HepG2 (cell line): ENCODE measurements around the gene BOD1L1. TPM values are rescaled to one million over a fixed set of nuclear protein-coding genes. Genes with fewer than 3 reads are reported as not detected.

Source experiments
- ATAC-seq: fragments of 200-7000 bp; cut with Tn5 transposase; 3 replicates; pipeline ENCODE4 v1.9.1; 2020; ENCODE audit warnings: mild to moderate bottlenecking, moderate library complexity
- BruUV-seq: library from RNA; stranded (reverse); fragments of 400-500 nt; replicated peaks from 2 replicates; lab custom pipeline; 2021; lab: Mats Ljungman, UMichigan
- CTCF ChIA-PET: fragments of 300-600 bp; formaldehyde crosslinking; extraction: SDS; loops from one replicate; lab custom pipeline; 2021; ENCODE audit warnings: low total read pairs, inconsistent platforms, low intra/inter-chr PET ratio; lab: Yijun Ruan, JAX
- POLR2A ChIA-PET: fragments of 350-600 bp; sonication (Branson Sonifier 250); formaldehyde crosslinking; loops from one replicate; lab custom pipeline; 2020; ENCODE audit warnings: antibody characterized with exemption, inconsistent platforms; lab: Yijun Ruan, JAX
- DNase-seq: peaks from one replicate; pipeline ENCODE4 v3.0.0-alpha.2; 2015; ENCODE audit warnings: low spot score
- FAIRE-seq: peaks from 3 replicates; lab custom pipeline; 2011; peaks lifted over from hg19 to GRCh38; lab: Jason Lieb, UNC
- H2AFZ ChIP-seq: one replicate; pipeline ENCODE4 v1.6.1; 2011; ENCODE audit warnings: low read length, inconsistent platforms
- H3K27ac ChIP-seq: fragments of 300-600 bp; 3 replicates; pipeline ENCODE4 v1.8.0; 2011; ENCODE audit warnings: mixed run types, mild to moderate bottlenecking, mixed read lengths, low read length, inconsistent platforms; ENCODE audit not compliant: insufficient read depth; ENCODE audit errors: extremely low read length
- H3K27me3 ChIP-seq, 2 experiments: fragments of 200-600 bp in 1 of 2; 2 replicates in 1 of 2; 3 replicates in 1 of 2; pipeline versions ENCODE4 v1.6.0 to v1.8.0; 2011; ENCODE audit warnings: low read length in 2 of 2, mild to moderate bottlenecking in 2 of 2, moderate library complexity in 2 of 2, inconsistent platforms in 1 of 2; ENCODE audit not compliant: insufficient read depth in 2 of 2, control insufficient read depth in 1 of 2
- H3K36me3 ChIP-seq, 2 experiments: fragments of 200-600 bp in 1 of 2; replicated peaks in 1 of 2; 2 replicates in 1 of 2; 3 replicates in 1 of 2; pipeline versions ENCODE4 v1.5.1 to v1.8.0; 2011; ENCODE audit warnings: low read length in 2 of 2, inconsistent platforms in 1 of 2; ENCODE audit not compliant: insufficient read depth in 2 of 2, control insufficient read depth in 1 of 2
- H3K4me1 ChIP-seq: 2 replicates; pipeline ENCODE4 v1.5.1; 2012; ENCODE audit warnings: low read length, inconsistent platforms; ENCODE audit not compliant: insufficient read depth
- H3K4me2 ChIP-seq: 2 replicates; pipeline ENCODE4 v1.6.0; 2011; ENCODE audit warnings: low read depth, low read length, inconsistent platforms
- H3K4me3 ChIP-seq, 3 experiments: fragments of 200-600 bp in 1 of 3; sonication (generic), shearing (Covaris generic) in 1 of 3; replicated peaks in 1 of 3; 2 replicates each; pipeline ENCODE4 v1.5.1; 2011 to 2016; ENCODE audit warnings: low read length in 3 of 3, inconsistent platforms in 2 of 3, low read depth in 2 of 3, mild to moderate bottlenecking in 2 of 3, control low read depth in 1 of 3, mixed read lengths in 1 of 3; ENCODE audit not compliant: insufficient read depth in 1 of 3
- H3K79me2 ChIP-seq: one replicate; pipeline ENCODE4 v1.6.1; 2011; ENCODE audit warnings: low read length, inconsistent platforms; ENCODE audit not compliant: insufficient read depth
- H3K9ac ChIP-seq: 2 replicates; pipeline ENCODE4 v1.6.0; 2011; ENCODE audit warnings: mild to moderate bottlenecking, low read depth, low read length, inconsistent platforms; ENCODE audit not compliant: insufficient read depth
- H3K9me3 ChIP-seq: 2 replicates; pipeline ENCODE4 v1.5.1; 2012; ENCODE audit warnings: mild to moderate bottlenecking, low read length
- H4K20me1 ChIP-seq: 2 replicates; pipeline ENCODE4 v1.6.0; 2011; ENCODE audit warnings: inconsistent platforms, mild to moderate bottlenecking, low read length, moderate library complexity; ENCODE audit not compliant: insufficient read depth
- BHLHE40 ChIP-seq: IDR thresholded peaks from 2 replicates; pipeline ENCODE4 v1.6.1; 2011; ENCODE audit warnings: low read length, improper control_type of control experiment
- PITX1 ChIP-seq: sonication (generic); formaldehyde crosslinking; IDR thresholded peaks from 2 replicates; pipeline ENCODE4 v1.5.1; 2020; ENCODE audit warnings: mild to moderate bottlenecking, missing genetic modification reagents
- SYNCRIP ChIP-seq: fragments of 200-400 bp; formaldehyde crosslinking; IDR thresholded peaks from 2 replicates; pipeline ENCODE4 v1.6.1; 2018; ENCODE audit warnings: mild to moderate bottlenecking, low read depth, low read length; ENCODE audit not compliant: insufficient read depth
- ZNF234 ChIP-seq: sonication (generic); formaldehyde crosslinking; conservative IDR thresholded peaks from 2 replicates; pipeline ENCODE4 v1.5.1; 2020; ENCODE audit warnings: mild to moderate bottlenecking, missing genetic modification reagents
- ZNF260 ChIP-seq: sonication (generic); formaldehyde crosslinking; IDR thresholded peaks from 2 replicates; pipeline ENCODE4 v1.4.0; 2020; ENCODE audit warnings: missing genetic modification reagents, low read depth, mild to moderate bottlenecking, borderline replicate concordance
- ZNF317 ChIP-seq: sonication (generic); formaldehyde crosslinking; IDR thresholded peaks from 2 replicates; pipeline ENCODE4 v1.5.0; 2020; ENCODE audit warnings: mild to moderate bottlenecking, missing genetic modification reagents
- ZNF556 ChIP-seq: sonication (generic); formaldehyde crosslinking; IDR thresholded peaks from 2 replicates; pipeline ENCODE4 v1.4.0; 2020; ENCODE audit warnings: mild to moderate bottlenecking, missing genetic modification reagents, borderline replicate concordance
- WGBS: methylation state at CpG from one replicate; pipeline ENCODE4 v1.1.6; 2017; ENCODE audit warnings: low lambda C conversion rate; 5-methylcytosine and 5-hydroxymethylcytosine counted together
- in situ Hi-C: cut with HindIII; loops from 2 replicates; pipeline ENCODE4 v1.10.0; 2017; ENCODE audit warnings: low pct_unique_long_range_greater_than_20kb; ENCODE audit not compliant: extremely low pct_ligation_motif_present
- intact Hi-C: fragments of 100-400 bp; cut with micrococcal nuclease; formaldehyde crosslinking; loops from one replicate; pipeline ENCODE4 v1.10.0; 2022; ENCODE audit not compliant: unreplicated experiment
- polyA plus RNA-seq, 8 experiments: library from polyadenylated mRNA; depleted of rRNA in 3 of 8; stranded (reverse) in 7 of 8; unstranded in 1 of 8; fragments of >200 nt; fragmentation: Illumina TruSeq in 4 of 8; extraction: Trizol in 4 of 8; gene quantifications; 2 replicates each; pipeline versions ENCODE4 v1.2.1 to v1.2.3, GENCODE V29; 2011 to 2016; ENCODE audit warnings: low read depth in 4 of 8, missing spikeins in 1 of 8, mixed read lengths in 1 of 8; ENCODE audit not compliant: insufficient read depth in 1 of 8
- total RNA-seq, 5 experiments: library from RNA; depleted of rRNA; stranded (reverse); fragments of >200 nt; fragmentation: Illumina TruSeq; extraction: Trizol; gene quantifications; 2 replicates each; pipeline ENCODE4 v1.2.3, GENCODE V29; 2016; ENCODE audit warnings: low read depth in 1 of 5
- TF ChIP-seq, protein P1 (sequence below): sonication (generic); formaldehyde crosslinking; IDR thresholded peaks from 2 replicates; pipeline ENCODE4 v1.5.1; 2020; ENCODE audit warnings: mild to moderate bottlenecking, missing genetic modification reagents
- TF ChIP-seq, protein P2 (sequence below): sonication (generic); formaldehyde crosslinking; IDR thresholded peaks from 2 replicates; pipeline ENCODE4 v1.4.0; 2020; ENCODE audit warnings: missing genetic modification reagents
- TF ChIP-seq, protein P3 (sequence below): sonication (generic); formaldehyde crosslinking; IDR thresholded peaks from 2 replicates; pipeline ENCODE4 v1.5.0; 2020; ENCODE audit warnings: mild to moderate bottlenecking, missing genetic modification reagents, moderate library complexity
- TF ChIP-seq, protein P4 (sequence below): sonication (generic); formaldehyde crosslinking; IDR thresholded peaks from 2 replicates; pipeline ENCODE4 v1.8.0; 2023; ENCODE audit warnings: mild to moderate bottlenecking, missing genetic modification reagents
- TF ChIP-seq, protein P5 (sequence below): IDR thresholded peaks from 2 replicates; pipeline ENCODE4 v1.6.1; 2016
- TF ChIP-seq, protein P6 (sequence below): sonication (generic); formaldehyde crosslinking; IDR thresholded peaks from 2 replicates; pipeline ENCODE4 v1.5.1; 2020; ENCODE audit warnings: missing genetic modification reagents, mild to moderate bottlenecking, borderline replicate concordance

Gene BOD1L1
- total and polyA plus RNA-seq, 2 of the 13 experiments (the other 11 are each of a cell fraction or from before 2014, with no cell fraction given) = 11.7 to 17.9 TPM

DNA sequence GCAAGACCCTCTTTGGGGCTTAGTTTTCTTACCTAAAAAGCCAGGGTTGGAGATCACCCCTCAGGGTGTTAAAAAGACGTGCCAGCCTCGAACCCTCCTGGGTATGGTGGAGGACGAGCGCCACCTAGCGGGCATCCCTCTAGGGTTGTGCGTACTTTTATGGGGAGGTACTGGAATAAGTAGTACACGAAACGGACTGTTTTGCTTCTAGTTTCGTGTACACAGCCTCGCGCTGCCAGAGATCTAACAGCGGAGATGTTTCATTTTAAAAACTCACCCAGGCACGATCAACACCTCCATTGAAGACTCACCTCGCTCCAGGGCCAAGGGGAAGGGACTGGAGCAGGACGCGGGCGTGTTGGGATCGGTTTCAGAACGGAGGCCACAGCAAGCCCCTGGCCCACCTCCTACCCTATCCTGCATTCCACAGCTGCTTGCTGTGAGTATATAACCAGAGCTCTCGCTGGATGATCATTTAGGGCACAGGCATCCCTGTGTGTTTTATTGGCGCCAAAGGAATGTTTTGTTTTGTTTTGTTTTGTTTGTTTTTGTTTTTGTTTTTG, 78.5 kb downstream of the BOD1L1 start:
- Histone ChIP-seq H2AFZ (peak overlapping the region; percentile 99), H3K79me2 (no peaks in the 10 kb centered on the region), H3K4me3 (peak overlapping the region; percentile 71 to 80 (median 76)), H3K9me3 (no peaks in the 10 kb centered on the region), H3K4me1 (peaks cover 28% of the 10 kb centered on the region), H4K20me1 (no peaks in the 10 kb centered on the region), H3K4me2 (peak overlapping the region; percentile 91), H3K27me3 (peaks cover 2 to 12% of the 10 kb centered on the region in 2 experiments; a peak in 4 of 5 replicates), H3K9ac (peak overlapping the region; percentile 60), H3K36me3 (no peaks in the 10 kb centered on the region), H3K27ac (no peak overlapping the region)
- intact Hi-C loops (loop anchor here (1.0 to 10.0 kb wide), 8 partner anchors 67 to 870 kb away; partner anchors contain the start of gene RAB28), in situ Hi-C loops (loop anchor here (5.0 kb wide), 2 partner anchors 697 to 822 kb away; no protein-coding TSS in a partner anchor)
- 4% methylated on average over 15 of the region's 21 CpGs for WGBS
- peak; percentile 81 for FAIRE-seq
- no TSS peak for BruUV-seq
- DNase-seq = peak; percentile 65
- ATAC-seq = peak; percentile 72
- ChIA-PET POLR2A (no interaction called here), CTCF (interaction anchor here (0.9 to 2.5 kb wide), 6 partner anchors 300 to 870 kb away, joined by 3 to 26 read pairs (median 10); no protein-coding TSS in a partner anchor)
- TF ChIP-seq ZNF556 (no peak), ZNF260 (no peak), ZNF234 (CRISPR knock-in tag) (no peak), ZNF317 (CRISPR knock-in tag) (no peak), SYNCRIP (no peak), BHLHE40 (peak; percentile 49; the same call in 1 of the 2 replicates), PITX1 (CRISPR knock-in tag) (peak; percentile 25; the same call in 1 of the 2 replicates)
- TF ChIP-seq, protein P1, sequence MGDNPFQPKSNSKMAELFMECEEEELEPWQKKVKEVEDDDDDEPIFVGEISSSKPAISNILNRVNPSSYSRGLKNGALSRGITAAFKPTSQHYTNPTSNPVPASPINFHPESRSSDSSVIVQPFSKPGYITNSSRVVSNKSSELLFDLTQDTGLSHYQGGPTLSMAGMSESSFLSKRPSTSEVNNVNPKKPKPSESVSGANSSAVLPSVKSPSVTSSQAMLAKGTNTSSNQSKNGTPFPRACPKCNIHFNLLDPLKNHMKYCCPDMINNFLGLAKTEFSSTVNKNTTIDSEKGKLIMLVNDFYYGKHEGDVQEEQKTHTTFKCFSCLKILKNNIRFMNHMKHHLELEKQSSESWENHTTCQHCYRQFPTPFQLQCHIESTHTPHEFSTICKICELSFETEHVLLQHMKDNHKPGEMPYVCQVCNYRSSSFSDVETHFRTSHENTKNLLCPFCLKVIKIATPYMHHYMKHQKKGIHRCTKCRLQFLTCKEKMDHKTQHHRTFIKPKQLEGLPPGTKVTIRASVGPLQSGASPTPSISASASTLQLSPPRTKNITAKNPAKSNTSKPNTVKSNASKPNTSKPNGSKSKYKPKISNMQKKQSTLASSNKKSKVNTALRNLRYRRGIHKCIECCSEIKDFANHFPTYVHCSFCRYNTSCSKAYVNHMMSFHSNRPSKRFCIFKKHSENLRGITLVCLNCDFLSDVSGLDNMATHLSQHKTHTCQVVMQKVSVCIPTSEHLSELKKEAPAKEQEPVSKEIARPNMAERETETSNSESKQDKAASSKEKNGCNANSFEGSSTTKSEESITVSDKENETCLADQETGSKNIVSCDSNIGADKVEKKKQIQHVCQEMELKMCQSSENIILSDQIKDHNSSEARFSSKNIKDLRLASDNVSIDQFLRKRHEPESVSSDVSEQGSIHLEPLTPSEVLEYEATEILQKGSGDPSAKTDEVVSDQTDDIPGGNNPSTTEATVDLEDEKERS (CRISPR knock-in tag) = 0 out of 2 replicates have a peak, but pooled peaks have one; percentile 27
- TF ChIP-seq, protein P2, sequence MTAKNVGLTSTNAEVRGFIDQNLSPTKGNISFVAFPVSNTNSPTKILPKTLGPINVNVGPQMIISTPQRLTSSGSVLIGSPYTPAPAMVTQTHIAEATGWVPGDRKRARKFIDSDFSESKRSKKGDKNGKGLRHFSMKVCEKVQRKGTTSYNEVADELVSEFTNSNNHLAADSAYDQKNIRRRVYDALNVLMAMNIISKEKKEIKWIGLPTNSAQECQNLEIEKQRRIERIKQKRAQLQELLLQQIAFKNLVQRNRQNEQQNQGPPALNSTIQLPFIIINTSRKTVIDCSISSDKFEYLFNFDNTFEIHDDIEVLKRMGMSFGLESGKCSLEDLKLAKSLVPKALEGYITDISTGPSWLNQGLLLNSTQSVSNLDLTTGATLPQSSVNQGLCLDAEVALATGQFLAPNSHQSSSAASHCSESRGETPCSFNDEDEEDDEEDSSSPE (CRISPR knock-in tag) = no peak
- TF ChIP-seq, protein P3, sequence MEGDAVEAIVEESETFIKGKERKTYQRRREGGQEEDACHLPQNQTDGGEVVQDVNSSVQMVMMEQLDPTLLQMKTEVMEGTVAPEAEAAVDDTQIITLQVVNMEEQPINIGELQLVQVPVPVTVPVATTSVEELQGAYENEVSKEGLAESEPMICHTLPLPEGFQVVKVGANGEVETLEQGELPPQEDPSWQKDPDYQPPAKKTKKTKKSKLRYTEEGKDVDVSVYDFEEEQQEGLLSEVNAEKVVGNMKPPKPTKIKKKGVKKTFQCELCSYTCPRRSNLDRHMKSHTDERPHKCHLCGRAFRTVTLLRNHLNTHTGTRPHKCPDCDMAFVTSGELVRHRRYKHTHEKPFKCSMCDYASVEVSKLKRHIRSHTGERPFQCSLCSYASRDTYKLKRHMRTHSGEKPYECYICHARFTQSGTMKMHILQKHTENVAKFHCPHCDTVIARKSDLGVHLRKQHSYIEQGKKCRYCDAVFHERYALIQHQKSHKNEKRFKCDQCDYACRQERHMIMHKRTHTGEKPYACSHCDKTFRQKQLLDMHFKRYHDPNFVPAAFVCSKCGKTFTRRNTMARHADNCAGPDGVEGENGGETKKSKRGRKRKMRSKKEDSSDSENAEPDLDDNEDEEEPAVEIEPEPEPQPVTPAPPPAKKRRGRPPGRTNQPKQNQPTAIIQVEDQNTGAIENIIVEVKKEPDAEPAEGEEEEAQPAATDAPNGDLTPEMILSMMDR (CRISPR knock-in tag) = peak; percentile 95
- TF ChIP-seq, protein P4, sequence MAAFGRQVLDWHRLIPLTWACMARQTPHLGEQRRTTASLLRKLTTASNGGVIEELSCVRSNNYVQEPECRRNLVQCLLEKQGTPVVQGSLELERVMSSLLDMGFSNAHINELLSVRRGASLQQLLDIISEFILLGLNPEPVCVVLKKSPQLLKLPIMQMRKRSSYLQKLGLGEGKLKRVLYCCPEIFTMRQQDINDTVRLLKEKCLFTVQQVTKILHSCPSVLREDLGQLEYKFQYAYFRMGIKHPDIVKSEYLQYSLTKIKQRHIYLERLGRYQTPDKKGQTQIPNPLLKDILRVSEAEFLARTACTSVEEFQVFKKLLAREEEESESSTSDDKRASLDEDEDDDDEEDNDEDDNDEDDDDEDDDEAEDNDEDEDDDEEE (CRISPR knock-in tag) = no peak
- TF ChIP-seq, protein P5, sequence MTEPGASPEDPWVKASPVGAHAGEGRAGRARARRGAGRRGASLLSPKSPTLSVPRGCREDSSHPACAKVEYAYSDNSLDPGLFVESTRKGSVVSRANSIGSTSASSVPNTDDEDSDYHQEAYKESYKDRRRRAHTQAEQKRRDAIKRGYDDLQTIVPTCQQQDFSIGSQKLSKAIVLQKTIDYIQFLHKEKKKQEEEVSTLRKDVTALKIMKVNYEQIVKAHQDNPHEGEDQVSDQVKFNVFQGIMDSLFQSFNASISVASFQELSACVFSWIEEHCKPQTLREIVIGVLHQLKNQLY (CRISPR knock-in tag) = no peak
- TF ChIP-seq, protein P6, sequence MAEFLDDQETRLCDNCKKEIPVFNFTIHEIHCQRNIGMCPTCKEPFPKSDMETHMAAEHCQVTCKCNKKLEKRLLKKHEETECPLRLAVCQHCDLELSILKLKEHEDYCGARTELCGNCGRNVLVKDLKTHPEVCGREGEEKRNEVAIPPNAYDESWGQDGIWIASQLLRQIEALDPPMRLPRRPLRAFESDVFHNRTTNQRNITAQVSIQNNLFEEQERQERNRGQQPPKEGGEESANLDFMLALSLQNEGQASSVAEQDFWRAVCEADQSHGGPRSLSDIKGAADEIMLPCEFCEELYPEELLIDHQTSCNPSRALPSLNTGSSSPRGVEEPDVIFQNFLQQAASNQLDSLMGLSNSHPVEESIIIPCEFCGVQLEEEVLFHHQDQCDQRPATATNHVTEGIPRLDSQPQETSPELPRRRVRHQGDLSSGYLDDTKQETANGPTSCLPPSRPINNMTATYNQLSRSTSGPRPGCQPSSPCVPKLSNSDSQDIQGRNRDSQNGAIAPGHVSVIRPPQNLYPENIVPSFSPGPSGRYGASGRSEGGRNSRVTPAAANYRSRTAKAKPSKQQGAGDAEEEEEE (CRISPR knock-in tag) = no peak
